ENCODE results near the gene BCOR.

DNA sequence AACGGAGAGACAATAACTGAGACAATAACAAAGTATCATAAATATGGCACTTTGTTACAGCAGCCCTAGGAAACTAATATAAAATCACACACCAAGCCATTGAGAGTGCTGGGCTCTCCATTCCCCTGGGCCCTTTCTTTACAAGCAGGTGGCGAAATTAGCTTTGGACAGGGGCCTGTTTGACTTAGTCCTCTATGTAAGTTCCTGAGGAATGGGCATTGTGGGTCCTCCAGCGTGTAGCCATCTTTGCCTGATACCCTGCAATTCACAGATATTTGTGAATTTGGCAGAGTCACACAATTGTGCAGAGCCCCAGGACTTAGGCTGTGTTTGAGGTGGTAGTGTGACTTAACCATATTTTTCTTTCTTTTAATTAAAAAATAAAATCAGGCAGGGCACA lies 67.6 kb downstream of the BCOR start:
- TF ChIP-seq, protein P1, sequence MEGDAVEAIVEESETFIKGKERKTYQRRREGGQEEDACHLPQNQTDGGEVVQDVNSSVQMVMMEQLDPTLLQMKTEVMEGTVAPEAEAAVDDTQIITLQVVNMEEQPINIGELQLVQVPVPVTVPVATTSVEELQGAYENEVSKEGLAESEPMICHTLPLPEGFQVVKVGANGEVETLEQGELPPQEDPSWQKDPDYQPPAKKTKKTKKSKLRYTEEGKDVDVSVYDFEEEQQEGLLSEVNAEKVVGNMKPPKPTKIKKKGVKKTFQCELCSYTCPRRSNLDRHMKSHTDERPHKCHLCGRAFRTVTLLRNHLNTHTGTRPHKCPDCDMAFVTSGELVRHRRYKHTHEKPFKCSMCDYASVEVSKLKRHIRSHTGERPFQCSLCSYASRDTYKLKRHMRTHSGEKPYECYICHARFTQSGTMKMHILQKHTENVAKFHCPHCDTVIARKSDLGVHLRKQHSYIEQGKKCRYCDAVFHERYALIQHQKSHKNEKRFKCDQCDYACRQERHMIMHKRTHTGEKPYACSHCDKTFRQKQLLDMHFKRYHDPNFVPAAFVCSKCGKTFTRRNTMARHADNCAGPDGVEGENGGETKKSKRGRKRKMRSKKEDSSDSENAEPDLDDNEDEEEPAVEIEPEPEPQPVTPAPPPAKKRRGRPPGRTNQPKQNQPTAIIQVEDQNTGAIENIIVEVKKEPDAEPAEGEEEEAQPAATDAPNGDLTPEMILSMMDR (conservative IDR thresholded peaks at IDR 0.05; ENCODE audit: low read depth, low read length), result no peak
- TF ChIP-seq EZH2 (IDR thresholded peaks at IDR 0.05; ENCODE audit: borderline replicate concordance, low read depth, low read length, poor library complexity, severe bottlenecking), result no peak
